ENCODE measurements around the gene LYRM4.

LYRM4 gene

GRCh38 chr6:5279891-5280338 is 19.2 kb upstream of the LYRM4 start:
- DNase-seq, result no peak

- no peak for DNase-seq
Measured at GRCh38 chr6:5278565-5279120, 17.9 kb upstream of the LYRM4 start.

GRCh38 chr6:5278047-5278446 is 17.3 kb upstream of the LYRM4 start:
- no peak for DNase-seq

GRCh38 chr6:5277589-5277988 is 16.8 kb upstream of the LYRM4 start:
- DNase-seq, result no peak

- no peak for DNase-seq
Measured at GRCh38 chr6:5276581-5276980, 15.8 kb upstream of the LYRM4 start.

GRCh38 chr6:5275497-5275896 is 14.7 kb upstream of the LYRM4 start:
- no peak for DNase-seq

- no peak for DNase-seq
Measured at GRCh38 chr6:5274231-5274630, 13.5 kb upstream of the LYRM4 start.

GRCh38 chr6:5271926-5272325 is 11.2 kb upstream of the LYRM4 start:
- DNase-seq, result no peak

GRCh38 chr6:5270093-5270680 is 9.4 kb upstream of the LYRM4 start:
- no peak for DNase-seq

- DNase-seq, result no peak
Measured at GRCh38 chr6:5266423-5266822, 5.7 kb upstream of the LYRM4 start.

GRCh38 chr6:5261545-5262109 is 877 bp upstream of the LYRM4 start:
- DNase-seq, result no peak

- DNase-seq, result peak in 1 of 2 experiments; percentile 35
Measured at GRCh38 chr6:5260111-5260620, 584 bp downstream of the LYRM4 start.

- DNase-seq, result no peak
Measured at GRCh38 chr6:5259428-5259827, 1.3 kb downstream of the LYRM4 start.

- DNase-seq, result no peak
Measured at GRCh38 chr6:5257400-5257799, 3.4 kb downstream of the LYRM4 start.

- DNase-seq, result no peak
Measured at GRCh38 chr6:5256952-5257351, 3.8 kb downstream of the LYRM4 start.

GRCh38 chr6:5250911-5251310 is 9.8 kb downstream of the LYRM4 start:
- no peak for DNase-seq

GRCh38 chr6:5250451-5250850 is 10.3 kb downstream of the LYRM4 start:
- no peak for DNase-seq

- DNase-seq, result no peak
Measured at GRCh38 chr6:5249451-5250122, 11.2 kb downstream of the LYRM4 start.

GRCh38 chr6:5248302-5249098 is 12.2 kb downstream of the LYRM4 start:
- DNase-seq, result no peak

GRCh38 chr6:5247201-5247600 is 13.5 kb downstream of the LYRM4 start:
- no peak for DNase-seq

- DNase-seq, result no peak
Measured at GRCh38 chr6:5246141-5247097, 14.3 kb downstream of the LYRM4 start.

GRCh38 chr6:5243069-5243468 is 17.7 kb downstream of the LYRM4 start:
- no peak for DNase-seq

Measured in cerebellar nuclear complex (tissue), 1 donor.